Fibroblast of skin of back (primary cell): Measurements from ENCODE around the gene MYL11.

Experiments used
- DNase-seq: peaks from one replicate; pipeline ENCODE4 v3.0.0-alpha.2; 2013

Gene MYL11

DNA sequence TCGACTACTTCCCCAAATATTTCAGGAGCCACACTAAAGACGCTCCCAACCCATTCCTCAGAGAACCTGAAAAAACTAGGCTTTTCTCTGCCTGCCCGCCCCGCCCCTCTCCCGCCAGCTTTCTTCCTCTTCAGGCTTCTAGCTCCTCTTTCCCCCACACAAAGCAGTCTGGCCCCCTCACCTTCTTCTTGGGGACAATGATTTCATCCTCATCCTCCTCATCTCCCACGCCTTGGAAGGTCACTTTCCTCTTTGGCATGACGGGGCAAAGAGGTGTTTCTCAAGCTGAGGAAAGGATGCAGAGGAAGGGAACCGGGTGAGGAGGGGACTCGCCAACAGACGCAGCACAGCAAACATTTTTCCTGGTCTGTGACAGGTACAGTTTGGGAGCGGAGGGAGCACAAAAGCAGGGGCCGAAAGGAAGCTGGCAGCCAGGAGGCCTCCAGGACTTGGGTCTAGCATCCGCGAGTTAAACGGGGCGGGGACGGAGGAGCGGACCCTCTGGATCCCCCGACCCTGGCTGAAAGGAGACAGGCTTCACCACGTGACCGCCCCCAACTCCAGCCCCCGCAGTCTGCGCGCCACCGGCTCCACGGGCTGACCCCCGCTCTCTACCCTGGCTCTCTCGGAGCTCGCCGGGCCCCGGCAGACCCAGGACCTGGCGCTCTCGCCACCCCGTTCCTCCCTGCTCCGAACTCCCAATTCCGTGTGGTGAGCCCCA, 20.0 kb upstream of the MYL11 start:
- peak; percentile 6 for DNase-seq

DNA sequence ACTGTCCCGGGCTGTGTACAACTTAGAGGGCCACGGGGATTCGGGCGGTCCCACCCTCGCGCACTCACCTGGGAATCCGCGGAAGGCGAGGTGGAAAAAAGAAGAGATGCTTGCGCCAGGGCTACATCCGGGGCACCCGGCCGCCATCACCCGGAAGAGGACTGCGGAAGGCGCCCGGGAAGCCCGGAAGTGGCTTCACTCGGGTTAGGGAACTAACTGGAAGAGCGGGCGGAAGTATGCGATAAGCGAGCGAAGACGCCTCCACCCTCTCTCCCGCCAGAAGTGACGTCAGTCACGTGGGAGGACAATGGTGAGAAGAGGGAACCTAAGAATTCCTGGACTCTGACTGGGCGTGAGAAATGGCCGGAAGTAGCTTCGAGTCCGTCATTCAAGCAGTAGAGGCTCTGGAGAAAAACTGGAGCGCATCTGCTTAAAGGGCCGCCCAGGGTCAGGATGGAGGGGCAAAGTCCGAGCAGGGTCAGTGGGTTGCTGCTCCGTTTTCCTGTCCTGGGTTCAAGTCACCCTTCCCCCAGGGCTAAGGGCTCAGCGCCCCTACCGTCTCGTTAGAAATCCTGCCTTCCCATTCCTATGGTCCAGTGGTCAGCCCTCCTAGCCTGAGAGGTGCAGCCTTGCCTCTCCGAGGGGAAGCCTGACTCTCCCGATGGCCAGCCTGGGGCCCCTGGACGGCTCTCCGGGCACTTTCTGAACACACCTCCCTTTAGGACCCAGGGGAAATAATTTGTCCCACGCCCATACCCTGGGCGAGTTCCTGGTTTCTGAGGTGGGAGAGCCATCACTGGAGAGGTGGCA, 19.3 kb upstream of the MYL11 start, which contains the start of gene CD2BP2:
TSS of gene CD2BP2 (minus strand) at position 165 of the 810 bp plus-strand sequence. CDS start 627 bp downstream, outside the sequence.
- DNase-seq, result peak; percentile 100

DNA sequence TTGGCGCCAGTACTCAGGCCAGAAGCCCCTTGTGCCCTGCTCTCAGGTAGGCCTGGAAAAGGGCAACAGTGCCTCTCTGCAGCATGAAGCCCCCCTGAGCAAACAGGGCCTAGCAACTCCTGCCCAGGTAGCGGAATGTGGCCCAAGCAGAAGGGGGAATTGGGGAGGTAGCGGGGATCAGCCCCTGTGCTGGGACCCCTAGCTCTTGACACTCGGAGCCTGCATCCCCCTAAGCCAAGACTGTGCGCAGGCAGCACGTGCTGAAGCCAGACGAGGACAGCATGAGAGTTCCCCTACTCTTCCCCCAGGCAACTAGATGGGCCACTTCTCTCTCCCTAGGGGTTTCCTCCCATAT, 18.7 kb upstream of the MYL11 start:
- DNase-seq, result no peak

DNA sequence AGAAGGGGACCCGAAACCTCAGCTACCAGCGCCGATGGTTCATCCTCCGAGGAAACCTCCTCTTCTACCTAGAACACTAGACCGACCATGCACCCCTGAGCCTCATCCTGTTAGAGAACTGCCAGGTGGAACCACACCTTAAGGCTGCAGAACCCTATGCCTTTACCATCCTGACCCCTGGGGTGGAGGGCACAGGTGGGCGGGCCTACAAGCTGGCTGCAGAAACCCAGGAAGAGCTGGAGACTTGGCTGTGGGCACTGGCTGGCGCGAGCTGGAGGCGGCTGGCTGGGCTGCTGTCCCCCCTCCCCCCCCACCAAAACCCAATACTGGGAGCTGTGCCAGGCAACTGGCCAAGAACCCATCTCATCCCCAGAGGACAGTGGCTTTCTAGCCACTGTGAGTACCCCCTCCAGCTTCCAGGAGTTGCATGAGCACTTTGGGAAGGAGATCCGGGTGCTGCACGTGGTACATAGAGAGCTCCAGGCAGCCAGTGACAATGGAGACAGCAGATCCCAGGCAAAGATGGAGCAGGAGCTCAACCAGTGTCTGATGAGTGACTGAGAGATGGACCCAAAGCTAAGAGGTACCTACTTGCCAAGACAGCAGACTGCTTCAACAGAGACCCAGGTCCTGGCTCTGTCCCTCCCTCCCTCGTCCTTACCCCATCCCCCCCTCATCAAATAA, 18.1 kb upstream of the MYL11 start:
- DNase-seq, result no peak

DNA sequence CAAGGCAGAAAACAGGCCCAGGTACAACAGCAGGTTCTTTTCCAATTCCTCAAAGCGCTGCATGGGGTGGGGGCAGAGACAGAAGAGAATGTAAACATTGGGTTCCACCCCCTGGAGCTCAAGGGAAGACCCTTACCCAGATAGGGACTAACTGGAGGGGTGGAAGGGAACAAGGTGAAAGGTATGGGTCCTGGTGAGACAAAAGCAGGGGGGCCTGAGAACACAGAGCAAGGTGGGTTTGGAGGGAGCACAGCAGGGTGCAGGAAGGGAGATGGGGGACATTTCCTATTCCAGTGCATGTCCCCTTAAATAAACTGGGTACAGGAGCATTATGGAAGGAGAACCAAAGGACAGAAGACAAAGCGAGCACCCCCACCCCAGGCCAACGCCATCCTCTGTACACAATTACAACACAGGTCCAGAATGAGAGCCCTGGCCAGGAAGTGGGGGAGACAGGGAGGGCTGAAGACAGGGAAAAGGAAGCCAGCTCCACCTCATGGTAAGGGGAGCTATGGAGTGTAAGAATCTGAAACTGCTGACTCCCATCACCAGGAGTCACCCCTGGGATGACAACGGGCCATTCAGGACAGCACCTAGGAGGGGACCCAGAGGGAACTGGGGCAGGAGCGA, 17.4 kb upstream of the MYL11 start:
- DNase-seq, result no peak

DNA sequence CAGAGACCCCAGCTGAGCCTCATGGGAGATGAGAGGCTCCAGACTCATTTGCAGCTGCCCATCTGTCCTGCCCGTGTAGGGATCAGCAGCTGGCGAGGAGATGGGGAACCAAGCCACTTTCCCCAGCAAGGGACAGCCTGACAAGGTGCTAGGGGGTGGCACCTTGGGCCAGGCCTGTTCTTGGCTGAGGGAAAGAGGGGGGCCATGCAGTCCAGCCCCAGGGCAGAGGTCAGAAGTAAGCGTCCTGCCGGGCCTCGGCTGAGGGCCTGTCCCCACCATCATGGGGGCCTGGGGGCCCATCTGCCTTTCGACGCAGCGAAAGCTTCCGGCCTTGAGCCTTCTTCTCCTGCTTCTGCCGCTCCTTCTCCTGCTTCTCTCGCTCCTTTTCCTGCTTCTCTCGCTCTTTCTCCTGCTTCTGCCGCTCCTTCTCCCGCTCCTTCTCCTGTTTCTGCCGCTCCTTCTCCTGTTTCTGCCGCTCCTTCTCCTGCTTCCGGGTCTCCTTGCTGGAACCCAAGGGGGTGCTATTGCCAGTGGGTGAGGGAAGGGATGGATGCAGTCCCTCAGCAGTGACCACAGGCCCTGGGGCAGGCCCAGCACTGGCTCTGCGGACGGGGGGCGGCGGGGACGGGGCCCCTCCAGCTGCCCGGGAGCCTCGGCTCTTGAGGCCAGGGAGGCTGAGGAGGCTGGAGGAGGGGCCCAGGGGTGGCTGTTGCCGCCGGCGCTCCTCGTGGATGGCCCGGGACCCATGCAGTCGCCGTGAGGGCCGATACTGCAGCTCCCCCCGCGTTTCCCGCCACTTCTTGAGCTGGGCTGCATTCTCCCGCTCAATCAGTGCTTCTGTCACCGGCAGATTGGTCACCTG, 16.7 kb upstream of the MYL11 start:
- no peak for DNase-seq

DNA sequence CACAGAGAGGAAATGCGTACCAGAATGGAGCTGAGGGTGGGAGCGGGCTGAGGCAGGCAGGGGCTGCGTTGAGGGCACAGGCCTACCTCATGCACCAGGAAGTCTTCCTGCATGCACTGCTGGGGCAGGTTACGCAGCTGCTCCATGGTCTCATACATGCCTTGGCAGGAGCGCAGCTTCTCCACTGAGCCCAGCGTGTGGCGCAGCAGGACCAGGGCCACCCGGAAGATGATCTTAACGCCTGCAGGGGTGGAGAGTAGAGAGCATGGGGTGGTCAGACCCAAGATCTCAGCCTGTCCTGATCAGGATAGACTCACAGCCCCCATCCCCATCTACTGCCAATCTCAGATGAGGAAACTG, 16.0 kb upstream of the MYL11 start:
- no peak for DNase-seq

DNA sequence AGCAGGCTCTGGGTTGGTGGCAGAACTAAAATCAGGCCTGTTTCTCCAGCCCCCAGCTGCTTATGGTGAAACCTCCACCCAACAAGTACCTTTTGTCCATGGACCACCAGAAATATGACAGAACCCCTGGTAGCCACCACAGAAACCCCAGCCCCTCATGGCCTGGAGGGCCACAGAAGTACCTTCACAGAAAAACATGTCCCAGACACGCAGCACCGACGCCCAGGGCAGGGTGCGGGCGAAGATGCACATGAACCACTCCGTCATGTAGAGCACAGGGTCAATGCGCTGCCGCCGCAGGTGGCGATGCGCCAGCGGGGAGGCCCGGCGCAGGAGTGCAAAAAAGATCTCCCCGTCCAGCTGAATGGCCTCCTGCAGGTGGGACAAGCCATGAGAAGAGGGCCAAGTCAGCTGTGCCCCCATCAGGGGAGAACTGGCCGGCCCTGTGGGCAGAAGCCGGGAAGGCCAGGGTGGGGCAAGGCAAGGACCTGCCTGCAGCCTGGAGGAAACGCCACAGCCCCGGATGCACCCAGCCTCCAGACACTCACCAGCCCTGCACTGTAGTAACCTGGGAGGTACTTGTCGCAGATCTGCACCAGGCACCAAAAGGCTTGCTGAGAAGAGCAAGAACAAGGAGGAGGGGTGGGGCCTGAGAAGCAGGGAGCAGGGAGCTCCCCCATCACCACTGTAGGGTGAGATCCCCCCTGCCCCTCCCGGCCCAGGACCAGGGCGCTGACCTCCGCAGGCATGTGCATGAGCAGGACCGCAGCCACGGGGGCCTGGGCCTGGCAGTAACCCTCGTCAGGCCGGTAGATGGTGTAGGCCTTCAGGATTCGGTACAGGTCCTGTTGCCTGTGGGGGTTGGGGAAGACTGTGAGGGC, 15.4 kb upstream of the MYL11 start:
- no peak for DNase-seq

DNA sequence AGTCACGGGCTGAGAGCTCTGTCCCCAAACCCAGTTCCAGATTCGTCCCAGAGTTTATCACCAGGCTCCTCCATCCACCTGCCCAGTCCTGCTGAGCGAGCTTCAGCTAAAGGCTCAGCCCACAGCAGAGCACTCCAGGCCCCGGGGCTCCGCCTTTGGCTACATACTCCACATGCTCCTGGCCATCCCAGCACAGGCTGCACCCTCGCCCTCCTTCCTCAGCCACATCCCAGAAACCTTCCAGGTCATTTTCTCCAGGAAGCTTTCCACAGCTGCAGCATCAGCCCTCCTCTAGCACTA, 14.8 kb upstream of the MYL11 start:
- no peak for DNase-seq

DNA sequence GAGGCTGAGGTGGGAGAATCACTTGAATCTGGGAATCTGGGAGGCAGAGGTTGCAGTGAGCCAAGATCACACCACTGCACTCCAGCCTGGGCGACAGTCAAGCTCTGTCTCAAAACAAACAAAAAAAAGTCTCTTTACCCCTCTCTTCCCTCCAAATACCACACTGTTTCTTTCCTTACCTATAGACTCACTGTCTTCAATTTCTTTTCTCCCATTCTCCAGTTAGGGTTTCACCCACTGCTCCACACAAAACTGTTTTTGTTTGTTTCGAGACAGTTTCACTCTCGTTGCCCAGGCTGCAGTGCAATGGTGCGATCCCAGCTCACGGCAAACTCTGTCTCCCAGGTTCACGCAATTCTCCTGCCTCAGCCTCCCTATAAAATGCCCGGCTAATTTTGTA, 13.4 kb upstream of the MYL11 start:
- DNase-seq, result no peak

DNA sequence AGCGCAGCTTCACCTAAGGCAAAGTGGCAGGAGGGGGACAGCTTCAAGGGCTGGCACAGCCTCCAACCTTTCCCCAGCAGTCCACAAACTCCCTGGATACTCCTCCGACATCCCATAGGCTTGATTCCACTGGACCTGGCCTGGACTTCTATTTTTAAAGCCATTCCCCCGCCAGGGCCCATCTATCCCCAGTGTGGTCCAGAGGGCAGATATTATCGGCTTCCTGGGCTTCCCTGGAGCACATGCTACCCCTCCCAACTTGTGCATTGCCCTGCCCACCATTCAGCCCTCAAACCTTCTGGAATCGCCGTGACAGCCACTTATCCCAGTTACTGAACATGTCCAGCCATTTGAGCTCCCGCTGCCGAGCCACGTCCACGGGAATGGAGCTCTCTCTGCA, 9.4 kb upstream of the MYL11 start:
- no peak for DNase-seq

DNA sequence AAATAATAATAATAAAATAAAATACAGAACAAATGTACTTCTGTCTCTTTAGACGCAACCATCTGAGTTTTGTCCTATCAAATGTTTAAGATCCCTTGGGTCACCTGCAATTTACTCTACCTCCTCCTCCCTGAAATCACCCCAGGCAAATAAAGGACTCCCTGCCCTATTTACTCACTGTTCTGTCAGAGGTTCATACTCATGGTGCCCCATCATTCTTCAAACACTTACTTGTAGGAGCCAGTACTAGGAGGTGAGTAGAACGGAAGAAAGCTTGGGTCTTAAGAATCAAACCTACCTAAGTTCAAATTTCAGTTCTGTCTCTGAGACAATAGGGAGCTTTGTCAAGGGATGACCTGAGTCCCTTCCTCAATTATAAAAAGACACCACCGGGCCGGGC, 8.1 kb upstream of the MYL11 start:
- no peak for DNase-seq

DNA sequence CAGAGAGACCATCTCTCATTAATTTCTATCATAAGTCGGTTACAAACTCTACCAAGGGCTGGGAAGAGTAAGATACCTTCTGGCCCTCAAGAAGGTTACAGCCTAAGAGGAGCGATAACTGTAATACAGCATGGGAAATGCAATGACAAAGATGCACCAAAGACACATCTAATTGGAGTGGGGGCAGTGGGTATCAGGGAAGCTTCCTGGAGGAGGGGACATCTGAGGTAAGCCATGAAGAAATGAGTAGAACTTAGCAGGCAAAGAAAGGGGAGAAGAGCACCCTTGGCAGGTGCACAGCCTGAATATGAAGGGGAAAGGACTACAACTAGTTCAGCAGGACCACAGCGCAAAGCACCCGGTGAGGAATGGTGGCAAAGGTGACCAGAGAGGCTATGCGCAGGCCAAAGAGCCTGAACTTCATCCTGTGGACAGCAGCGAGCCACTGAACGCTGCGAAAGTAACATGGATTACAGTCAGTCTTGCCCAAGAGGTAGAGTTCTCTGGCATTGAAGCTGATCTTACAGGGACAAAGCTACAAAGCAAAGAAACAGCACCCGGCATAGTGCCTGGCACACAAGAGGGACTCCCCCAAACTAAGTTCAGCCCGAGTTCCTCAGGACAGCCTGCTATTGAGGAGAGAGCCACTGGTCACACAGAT, 7.1 kb upstream of the MYL11 start:
- no peak for DNase-seq

DNA sequence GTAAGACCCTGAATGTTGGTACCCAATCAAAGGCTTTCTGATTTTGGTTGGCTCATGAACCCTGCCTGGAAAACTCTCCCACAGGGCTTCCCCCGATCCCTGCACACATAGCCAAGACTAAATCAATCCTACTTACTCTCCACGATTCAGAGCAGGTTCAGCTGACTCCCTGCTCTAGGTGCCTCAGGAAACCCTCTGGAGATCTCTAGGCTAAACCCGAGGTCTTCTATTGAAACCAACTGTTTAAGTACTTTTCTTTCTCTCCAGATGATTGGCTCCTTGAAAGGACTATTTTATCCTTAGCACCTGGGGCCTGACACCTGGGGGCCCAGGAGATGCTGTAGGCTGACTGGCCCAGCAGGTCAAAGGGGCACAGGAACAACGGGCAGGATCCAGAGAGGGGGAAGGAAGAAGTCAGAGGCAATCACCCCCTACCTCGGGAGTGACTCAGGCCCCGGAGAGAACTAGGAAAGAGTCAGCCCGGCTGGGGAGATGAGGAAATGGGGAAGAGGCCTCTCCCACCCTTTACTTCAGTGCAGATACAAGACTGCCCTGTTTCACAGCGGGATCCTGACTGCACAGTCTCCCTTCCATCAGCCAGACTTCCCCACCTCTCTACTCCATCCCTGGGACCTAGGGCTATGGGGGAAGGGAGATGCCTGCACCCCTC, 6.3 kb upstream of the MYL11 start:
- DNase-seq, result peak; percentile 71

DNA sequence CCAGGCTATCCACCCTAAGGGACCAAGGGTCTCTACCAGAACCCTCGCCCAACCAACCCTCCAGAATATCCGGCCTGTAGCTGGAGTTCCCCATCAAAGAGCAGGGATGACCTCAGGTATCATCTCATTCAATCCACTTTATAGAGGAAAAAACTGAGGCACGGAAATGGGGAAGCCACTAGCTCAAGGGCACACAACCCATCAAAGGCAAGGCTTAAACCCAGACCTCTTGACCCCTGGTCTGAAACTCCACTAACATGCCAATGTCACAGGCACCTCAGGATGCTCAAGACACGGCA, 5.9 kb upstream of the MYL11 start:
- no peak for DNase-seq

DNA sequence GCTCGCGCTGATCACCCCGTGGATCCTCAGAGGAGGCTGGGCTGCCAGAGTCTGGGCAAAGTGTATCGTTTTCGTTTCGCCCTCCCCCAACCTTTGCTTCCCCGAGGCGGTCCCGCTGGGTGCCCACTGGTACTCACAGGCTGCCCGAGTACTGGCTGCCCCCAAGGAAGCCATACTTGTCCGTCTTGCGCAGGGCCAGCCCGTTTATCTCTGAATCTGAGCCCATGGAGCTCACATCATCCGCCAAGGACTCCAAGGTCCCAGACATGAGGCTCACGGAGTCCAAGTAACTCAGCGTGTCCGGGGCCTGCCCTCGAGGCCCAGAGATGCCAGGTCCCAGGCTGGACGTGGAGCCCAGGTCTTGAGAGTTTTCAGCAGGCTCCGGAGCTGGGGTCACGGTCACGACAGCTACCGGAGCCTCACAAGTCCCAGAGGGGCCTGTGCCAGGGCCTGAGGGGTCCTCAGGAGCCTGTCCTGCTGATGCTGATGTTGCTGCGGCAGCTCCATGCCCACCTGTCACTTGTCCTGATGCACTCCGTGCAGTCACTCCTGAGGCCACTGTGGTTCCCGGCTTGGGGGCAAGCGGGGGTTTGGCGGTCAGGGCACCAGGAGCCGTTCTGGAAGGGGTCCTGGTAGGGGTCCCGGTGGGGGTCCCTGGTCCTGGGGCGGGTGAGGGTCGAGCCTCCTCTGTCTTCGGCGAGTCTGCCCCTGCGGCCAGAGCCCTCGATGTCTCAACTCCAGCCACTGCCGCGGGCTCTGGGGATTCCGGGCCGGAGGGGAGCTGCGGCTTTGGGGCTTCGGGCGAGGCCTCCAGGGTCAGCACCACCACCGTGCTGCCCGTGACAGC, 5.3 kb upstream of the MYL11 start:
- DNase-seq, result no peak

DNA sequence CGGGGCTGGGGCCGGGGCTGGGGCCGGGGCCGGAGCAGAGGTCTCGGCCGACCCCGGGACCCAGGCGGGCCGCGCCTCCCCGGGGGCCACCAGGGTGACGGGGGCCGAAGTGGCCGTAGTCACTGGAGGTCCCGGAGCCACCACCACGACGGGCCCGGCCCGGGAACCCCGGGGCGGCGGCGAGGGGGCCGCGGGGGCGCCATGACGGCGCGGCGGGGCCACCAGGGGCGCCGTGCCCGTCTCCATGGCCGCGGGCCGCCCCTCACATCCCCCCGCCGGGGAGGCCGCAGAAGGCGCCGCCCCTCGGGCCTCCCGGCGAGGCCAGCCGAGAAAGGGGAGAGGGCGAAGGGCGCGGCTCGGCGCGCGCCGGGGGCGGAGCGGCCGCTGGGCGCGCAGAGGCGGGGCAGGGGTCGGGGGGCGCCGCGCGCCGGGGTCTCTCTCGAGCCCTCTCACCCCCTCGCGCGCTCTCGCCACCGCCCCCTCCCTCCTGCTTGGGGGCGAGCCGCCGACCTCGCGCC, 4.6 kb upstream of the MYL11 start:
- no peak for DNase-seq

DNA sequence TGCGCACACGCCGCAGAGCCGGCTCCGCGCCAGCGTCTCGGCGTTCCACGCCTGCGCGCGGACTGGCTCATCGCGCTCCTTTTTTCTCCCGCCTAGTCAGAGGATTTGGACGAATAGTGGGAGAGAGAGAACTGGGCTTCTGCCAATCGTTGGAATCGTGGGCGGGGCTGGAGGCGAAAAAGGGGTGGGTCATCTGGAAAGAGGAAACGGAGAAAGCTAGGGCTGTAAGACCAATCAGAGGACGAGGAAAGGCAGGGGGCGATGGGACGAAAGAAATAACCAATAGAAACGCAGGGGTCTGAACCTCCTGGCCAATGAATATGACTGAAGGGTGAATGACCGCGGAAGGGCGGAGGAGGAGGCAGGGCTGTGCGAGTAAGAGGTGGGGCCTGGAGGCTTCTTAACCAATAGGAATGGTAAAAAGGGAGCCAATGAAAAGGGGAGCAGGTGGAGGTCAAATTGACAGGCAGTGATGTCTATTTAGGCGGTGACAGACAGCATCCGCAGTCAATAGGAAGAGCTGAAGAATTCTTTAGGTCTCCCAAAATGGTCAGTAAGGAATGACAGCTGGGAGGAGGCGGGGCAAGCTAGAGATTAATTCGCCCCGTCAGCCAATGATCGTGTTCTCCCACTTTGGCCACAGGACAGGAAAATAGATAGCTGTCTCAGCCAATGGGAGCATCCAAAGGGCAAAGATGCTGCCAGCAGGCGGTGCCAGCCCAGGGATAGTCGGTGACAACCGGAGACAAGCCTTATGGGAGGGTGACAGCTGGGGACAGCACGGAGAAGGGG, 4.0 kb upstream of the MYL11 start, which contains the start of gene TBC1D10B:
TSS of gene TBC1D10B (minus strand) at position 39 of the 792 bp plus-strand sequence. CDS start 311 bp downstream, outside the sequence.
- peak; percentile 100 for DNase-seq
